Peyer's patch (tissue), 4 donors: ENCODE measurements around the gene ZXDC.

Experiments used
- CTCF ChIP-seq, 6 experiments: fragments of 450-650 bp in 4 of 6; fragments of 200-600 bp in 2 of 6; sonication (generic) in 1 of 6; IDR thresholded peaks; one replicate each; pipeline ENCODE4 v1.5.1; 2017 to 2019; ENCODE audit warnings: antibody characterized with exemption in 6 of 6, mild to moderate bottlenecking in 3 of 6, moderate library complexity in 1 of 6
- POLR2A ChIP-seq, 2 donors: fragments of 450-650 bp; IDR thresholded peaks; one replicate each; pipeline ENCODE4 v1.5.1; 2017; ENCODE audit warnings: antibody characterized with exemption in 2 of 2, mild to moderate bottlenecking in 2 of 2, moderate library complexity in 2 of 2

GRCh38 chr3:126407412-126408044, 68.2 kb downstream of the ZXDC start:
- TF ChIP-seq CTCF (IDR thresholded peaks at IDR 0.05) (no peak), POLR2A (IDR thresholded peaks at IDR 0.05) (no peak)
